CD4-positive, alpha-beta T cell treated with Interleukin-12 subunit alpha and Interleukin-12 subunit beta, for 1 hour (primary cell): Measurements from ENCODE around the gene DNAJC12.
"Not testable (repeated sequence)": the region's sequence is repeated elsewhere in the genome, so short reads cannot be mapped to it uniquely, and the experiment has no call there.

Experiments used
- DNase-seq: peaks from one replicate; pipeline ENCODE4 v3.0.0-alpha.2; 2020

The DNAJC12 gene

DNA sequence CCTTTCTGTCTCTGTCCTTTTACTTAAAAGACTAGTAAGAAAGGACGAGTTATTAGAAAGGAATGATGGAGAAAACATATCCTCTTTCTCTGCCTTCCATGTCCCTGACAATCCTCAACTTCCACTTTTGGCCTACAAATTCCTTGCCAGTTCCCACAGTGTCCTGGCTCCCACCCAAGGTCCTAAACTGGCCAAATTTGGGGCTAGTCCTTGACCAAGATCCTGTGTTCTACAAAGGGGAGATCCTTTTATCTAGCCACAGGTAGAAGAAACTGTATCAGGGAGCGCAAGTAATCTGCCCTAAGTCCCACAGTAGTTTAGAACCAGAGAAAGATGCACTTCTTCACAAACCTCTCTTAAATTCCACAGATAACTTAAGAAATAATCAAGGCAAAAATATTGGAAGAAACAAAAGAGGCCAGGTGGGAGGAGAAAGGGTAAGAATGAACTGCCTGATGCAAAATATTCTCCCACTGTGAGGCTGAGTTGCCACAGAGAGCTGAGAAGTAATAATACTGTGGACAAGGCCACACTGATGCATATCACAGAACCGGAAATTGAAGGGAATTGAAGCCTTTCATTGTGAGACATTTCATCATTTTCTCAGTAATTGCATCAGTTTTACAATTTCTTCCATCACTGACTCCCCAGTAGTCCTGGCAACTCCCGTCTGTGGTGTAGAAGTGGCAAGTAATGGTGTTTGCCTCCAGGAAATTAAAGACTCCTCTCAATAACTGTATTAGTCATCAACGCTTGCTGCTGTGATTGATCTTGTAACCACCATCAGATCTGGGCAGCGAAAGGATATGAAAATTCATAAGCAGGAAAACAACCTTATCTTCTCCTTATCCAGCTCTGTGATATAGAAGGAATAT lies 47.2 kb downstream of the DNAJC12 start:
- no peak for DNase-seq

DNA sequence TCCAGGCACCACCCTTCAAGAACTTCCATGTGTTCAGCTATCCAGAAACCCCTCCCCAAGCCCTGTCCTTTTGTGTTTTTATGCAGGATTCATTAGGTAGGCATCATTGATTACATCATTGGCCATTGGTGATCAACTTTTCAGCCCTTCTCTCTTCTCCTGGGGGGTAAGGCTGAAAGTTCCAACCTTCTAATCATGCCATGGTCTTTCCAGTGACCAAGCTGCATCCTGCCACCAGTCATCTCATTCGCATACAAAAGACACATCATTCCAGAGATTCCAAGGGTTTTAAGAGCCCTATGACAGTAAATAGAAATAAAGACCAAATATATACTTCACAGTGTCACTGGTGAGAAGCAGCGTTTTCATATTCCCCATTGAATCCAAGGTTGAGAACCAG lies 48.2 kb downstream of the DNAJC12 start:
- no peak for DNase-seq

DNA sequence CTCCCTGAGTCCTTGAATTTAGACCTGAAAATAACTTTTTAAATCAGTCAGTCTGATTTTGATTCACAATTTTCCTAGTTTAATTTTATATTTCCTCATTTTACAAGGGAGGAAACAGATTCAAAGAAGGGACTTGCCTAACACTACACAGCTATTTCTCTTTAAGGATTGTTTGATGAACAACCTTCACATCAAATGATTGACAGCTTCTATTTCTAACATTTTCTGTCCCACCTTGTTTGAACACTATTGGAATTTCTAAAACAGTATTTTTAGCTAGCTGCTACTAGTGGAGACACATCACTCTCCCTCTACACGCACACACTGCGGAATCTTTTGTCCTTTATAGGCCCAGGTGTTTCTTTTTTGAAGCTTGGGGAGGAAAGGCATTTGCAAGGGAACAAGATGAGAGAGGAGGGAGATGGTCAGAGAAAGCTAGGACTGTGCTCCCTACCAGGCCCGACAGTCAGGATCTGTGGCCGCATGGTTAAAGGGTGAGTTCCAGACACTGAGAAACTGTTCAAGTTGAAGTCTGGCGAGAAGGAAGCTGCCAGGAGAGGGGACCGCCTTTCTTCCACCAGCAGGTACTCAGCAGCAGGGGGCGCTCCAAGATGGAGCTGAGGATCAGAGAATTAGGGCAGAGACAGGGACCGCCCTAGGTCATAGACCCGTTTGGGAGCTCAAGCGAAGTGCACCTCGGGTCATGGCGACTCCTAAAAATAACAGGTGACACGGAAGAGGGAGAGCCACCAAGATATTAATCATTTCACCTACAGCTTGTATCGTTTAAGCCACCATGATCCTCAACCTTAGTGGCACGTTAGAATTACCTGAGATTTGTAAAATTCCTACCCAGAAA lies 49.7 kb downstream of the DNAJC12 start:
- peak; percentile 71 for DNase-seq

DNA sequence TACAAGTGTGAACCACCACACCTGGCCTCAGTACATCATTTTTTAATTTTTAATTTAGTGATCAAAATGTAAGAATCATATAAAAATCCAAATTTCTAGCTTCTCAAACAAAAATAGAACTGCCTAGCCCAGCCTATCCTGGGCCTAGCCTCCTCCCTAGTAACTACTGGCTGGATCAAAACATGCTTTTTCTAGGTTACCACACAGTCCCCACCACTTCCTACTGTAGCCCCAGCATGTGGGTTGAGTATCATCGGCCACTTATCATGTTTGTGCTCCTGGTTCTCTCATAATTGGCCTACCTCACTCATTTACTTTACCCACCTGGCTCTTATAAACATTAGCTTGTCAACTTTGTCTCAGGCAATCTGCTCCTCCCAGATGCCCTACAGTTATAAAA lies 52.9 kb downstream of the DNAJC12 start:
- peak; percentile 33 for DNase-seq

DNA sequence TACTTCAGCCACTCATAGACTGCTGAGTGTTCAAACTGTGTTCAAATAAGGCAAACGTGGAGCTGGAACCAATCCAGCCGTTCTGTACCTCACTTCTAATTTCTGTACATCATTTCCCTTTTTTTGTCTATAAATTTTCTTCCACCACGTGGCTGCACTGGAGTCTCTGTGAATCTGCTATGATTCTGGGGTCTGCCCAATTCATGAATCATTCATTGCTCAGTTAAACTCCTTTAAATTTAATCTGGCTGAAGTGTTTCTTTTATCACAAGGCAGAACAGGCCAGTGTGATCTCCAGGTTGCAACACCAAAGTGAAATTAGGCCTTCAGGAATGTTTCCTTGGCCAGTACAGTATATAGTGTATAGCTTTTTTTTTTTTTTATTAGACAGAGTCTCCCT lies 53.5 kb downstream of the DNAJC12 start:
- DNase-seq = no peak

DNA sequence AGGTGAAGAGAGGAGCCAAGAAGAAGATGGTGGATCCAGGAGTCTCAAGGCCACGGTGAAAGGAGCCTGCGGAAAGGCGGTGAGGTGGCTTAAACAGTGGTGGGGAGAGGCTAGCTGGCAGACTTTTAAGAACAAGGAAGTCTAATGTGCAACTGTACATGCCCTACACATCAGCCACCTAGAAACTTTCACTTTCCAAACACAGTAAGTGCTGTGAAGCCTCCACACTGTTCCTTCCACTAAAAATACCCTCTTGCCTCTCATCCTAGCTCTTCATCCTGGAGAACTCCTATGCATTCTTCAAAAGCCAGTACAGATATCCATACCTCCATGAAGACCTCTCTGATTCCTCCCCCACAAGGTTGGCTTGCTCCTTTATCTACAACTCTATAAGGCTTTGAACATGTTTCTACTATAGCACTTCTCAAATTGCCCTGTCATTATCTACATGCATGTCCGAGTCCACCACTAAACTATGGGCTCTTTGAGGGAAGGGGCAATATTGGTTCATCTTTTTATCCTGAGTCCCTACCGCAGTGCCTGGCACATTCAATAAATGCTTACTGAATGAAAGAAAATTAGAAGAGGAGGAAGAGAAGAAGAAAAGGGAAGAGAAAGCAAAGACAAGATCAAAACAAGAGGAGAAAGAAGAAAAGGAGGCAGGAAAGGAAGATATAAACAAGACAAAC lies 54.2 kb downstream of the DNAJC12 start:
- DNase-seq = no peak

DNA sequence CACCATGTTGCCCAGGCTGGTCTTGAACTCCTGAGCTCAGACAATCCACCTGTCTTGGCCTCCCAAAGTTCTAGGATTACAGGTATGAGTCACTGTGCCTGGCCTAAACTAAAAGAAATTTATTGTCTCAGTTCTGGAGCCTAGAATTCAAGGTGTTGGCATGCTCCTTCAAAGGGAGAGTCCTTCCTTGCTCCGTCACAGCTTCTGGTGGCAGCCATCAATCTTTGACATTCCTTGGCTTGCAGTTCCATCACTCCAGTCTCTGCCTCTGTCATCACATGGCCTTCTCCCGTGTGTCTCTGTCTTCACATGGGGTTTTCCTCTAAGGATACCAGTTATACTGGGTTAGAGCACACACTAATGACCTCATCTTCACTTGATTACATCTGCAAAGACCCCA lies 55.5 kb downstream of the DNAJC12 start:
- DNase-seq = no peak

DNA sequence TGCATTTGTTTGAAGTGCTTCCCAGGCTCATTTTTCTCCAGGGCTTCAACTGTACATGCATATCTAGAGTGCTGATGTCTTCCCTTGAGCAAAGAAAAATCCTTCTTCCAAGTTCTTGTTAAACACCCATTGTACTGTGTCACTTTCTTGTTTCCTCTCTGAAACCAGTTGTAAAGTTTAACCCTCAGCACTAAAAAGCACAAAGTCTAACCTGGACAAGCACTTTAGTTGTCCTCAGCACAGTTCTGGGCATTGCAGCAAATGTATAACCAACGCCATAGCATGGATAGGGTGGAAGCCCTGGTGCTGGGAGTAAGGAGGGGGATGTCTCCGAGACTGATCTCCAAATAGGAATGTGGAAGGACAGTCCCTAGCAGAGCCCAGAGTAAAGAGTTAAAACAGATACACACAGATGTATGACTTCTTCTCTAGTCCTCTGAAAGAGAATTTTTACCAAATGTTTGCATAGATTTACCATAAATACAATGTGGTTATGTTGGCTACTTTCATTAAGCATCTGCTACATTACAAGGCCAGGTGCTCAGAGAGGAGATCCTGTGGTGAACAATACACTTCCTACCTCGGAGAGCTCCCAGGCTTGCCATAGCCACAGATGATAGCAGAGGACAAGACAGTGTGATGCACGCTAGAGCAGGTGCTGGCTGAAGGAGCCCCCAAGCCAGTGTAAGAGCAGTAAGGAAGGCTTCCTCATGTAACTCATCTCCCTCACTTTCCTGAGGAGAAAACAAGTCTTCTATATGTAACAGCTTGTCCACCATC lies 57.0 kb downstream of the DNAJC12 start:
- no peak for DNase-seq

DNA sequence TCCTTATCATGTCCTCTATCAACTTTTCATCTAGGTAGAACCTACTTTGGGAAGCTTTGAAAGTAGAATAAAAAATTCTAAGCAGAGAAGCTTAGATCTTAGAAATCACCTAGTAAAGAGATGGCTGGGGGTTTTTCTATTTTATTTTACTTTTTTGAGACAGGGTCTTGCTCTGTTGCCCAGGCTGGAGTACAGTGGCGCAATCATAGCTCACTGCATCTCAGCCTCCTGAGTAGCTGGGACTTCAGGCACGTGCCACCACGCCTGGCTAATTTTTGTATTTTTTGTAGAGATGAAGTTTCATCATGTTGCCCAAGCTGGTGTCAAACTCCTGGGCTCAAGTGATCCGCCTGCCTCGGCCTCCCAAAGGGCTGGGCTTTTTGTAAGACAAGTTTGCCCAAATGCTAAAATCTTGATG lies 57.8 kb downstream of the DNAJC12 start:
- DNase-seq = not testable (repeated sequence)

DNA sequence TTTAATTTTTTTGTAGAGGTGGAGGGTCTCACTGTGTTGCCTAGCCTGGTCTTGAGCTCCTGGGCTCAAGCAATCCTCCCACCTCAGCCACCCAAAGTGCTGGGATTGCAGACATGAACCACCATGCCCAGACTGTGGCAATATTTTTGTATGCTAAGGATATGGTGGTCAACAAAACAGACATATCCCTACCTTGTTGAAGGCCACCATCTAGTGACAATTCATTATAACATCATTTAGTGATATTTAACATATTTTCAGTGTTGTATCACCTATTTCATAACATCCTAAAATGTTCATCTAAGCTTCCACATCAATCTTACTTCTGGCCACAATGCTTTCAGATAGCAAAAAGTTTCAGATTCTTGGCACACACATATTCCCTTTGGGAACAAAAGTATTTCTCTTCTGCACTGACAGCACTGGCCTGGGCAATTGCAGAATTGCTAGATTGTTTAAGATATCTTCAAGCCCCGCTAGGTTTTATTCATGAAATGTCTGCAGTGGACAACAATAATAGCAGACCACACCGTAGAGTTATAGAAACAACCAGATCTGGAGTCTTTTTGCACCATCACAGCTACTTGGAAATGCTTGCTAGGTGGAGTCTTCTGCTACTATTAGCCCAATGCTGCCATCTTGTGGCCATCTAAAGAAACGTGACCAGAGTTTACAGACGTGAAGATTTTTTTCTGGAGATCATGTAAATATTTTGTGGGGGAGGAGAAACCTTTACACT lies 58.4 kb downstream of the DNAJC12 start:
- peak; percentile 84 for DNase-seq

DNA sequence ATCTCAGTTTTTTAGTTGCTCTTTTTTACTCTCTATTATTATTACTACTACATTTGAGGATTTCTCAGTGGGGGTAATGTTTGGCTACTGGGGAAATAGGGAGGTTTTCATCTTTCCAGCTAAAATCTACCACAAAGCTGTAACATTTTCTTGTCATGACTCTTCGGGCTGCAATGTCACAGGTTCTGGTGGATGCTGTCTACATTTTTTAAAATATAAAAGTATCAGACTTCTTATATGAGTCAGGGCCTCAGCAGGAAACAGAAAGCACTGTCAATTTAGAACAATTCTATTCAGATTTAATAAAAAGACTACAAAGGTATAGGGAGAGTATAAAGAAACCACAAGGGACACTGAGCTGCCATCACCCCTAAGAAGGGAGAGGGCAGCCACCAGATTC lies 61.6 kb downstream of the DNAJC12 start:
- DNase-seq = no peak

DNA sequence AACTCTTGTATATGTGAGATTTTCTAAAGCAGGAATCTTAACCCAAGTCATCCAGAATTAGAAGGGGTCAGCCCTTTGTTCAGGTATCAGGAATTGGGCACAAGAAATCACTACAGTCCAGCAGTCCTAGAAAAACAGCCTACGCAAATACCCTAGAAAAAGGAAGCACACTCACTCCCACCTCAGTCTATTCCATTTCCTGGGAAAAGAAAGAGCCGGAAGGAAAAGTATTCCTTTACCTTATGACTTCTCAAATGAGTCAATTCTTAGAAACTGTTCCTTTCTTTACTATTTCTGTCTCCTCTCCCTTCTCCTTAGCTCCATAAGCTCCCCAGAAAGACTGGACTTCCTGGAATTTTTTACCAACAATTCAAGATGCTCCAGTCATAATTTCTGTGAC lies 62.7 kb downstream of the DNAJC12 start:
- DNase-seq = no peak

DNA sequence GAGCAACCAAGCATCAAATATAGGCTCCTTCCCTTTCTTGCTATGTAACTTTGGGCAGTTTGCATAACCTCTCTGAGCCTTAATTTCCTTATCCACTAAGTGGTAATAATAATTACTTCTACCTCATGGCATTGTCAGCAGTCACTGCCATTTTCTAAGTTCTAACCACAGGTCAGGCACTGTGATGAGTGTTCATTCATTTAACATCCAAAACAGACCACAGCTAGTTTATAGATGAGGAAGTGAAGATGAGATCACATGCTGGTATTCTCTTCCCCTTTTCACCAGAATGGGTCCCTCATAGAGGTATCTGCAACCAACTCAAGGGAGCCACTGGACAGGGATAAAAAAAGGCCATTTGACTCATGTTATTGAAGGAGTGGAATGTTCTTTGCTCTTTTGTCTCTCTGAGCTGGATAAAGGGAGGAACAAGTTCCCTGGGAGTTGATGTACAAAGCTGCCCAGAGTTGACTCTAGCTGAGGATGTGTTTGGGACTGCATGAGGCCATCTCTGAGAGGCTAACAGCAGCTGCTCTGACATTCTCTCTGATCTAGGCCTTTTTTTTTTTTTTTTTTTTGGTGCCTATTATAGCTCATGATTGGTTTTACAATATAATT lies 65.0 kb downstream of the DNAJC12 start:
- no peak for DNase-seq

DNA sequence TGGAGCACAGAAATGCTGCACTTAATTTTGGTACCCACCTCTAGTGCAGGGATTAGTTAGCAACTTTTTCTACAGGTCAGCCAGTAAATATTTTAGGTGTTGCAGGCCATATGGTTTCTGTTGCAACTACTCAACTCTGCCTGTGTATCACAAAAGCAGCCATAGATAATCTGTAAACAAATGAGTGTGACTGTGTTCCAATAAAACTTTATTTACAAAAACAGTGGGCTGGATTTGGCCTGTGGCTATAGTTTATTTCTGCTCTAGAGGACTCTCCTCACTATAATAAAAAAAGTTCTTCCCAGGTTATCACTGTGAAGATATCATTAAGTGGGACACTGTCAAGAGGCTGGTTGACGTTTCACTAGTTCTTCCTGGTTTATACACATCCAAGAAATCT lies 65.8 kb downstream of the DNAJC12 start:
- no peak for DNase-seq

DNA sequence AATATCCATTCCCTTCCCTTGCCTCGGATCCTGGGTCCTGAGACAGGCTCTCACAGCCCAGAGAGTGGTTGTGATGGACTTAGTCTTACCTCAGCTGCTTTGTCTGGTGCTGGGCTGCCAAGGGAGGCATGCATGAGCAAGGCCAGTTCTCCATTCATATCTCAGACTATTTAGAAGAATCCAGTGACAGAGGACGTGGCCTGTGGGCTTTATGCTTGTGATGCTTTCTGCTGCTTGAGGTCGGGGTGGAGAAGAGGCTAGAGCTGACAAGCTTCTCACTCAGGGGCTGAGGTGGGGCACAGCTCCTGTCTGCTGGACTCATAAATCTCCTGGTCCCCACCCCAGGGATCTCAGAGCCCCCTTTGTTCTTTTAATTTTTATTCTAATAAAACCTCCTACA lies 66.8 kb downstream of the DNAJC12 start:
- DNase-seq = no peak

DNA sequence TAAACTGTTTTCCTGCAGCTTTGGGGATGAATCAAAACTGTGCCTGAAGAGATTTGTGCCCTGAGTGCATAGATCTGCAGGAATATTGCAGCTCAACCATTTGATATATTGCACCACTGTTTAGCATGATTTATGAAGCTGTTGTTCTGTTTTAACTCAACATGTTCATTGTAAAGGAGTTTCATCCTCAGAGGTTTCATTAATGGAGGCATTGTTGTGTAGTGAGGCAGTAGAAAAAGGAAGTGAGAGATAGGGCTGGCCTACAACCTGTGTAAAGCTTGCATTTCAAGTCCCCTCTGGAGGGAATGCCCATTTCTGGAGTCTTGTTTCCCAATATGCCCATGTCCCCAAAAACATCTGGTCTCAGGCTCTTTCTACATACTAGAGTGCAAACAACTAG lies 67.5 kb downstream of the DNAJC12 start:
- DNase-seq = no peak

DNA sequence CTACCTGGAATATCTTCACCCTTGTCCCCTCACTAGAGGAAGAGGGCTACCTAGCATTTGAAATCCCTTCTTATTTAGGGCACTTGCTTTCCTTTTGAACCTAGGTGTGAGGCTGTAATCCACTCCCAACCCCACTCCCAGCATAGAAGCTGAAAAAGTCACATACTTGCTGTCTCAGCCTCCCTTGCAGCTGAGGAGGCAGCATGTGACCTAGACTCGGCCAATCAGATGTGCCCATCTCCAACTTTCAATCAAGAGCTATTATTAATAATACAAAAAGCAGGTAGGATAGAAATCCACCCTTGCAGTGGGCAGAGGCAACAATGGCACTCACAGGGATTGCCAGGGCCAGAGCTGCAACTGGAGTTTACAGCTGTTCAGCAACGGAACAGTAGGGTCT lies 70.7 kb downstream of the DNAJC12 start:
- DNase-seq = no peak

DNA sequence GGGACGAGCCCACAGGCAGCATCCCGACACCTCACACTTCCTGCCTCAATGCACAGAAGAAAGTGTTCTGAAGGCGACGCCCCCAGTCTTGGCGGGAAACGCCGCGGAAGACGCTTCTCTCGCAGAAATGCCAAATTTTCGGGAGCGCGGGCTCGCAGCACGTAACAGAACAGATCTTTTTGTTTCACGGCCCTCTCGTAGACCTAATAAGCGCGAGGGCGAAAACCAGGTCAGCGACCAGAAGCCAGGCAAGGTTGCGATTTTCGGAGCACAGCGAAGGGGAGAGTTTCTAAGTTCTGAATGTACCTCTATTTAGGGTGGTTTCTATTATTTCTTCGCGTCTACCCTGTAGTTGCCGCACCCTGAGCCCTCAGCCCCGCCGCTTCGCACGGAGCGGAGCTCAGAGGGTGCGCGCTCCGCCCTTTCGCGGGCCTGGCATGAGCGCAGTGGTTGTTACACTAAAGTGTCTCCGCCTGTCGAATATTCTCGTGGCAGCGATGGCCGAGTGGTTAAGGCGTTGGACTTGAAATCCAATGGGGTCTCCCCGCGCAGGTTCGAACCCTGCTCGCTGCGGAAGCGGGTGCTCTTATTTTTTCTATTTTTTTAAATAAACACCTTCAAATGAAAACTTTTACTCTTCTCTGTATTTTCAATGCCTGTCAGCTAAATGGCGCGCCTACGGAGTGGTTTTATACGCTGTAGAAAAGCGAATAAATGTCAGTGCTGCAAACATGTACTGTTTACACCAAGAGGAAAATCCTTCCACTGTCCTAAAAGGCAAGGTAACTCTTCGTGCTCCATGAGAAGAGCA lies 73.8 kb downstream of the DNAJC12 start:
- peak; percentile 98 for DNase-seq

DNA sequence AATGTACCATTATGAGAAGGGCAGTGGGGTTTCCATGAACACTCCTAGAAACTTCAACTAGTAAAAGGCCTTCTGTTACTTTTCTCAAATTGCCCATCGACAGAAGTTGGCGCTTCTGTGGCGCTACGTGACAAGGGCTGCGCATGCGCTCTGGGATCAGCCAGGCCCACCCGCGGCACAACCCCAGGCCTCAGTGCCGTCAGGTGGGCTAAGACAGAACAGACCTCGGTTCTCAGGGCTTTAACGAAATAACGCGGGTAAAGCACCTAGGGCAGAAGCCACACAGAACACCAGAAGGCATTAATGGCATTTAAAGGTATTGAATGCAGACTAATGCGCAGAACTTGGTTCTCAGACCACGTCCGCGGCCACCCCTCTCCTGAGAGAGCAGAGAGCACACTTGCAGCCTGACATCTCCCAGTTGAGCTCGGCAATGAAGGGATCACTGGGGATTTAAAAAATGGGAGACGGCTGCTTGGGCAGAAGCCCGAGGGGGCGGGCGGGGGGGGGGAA lies 74.4 kb downstream of the DNAJC12 start:
- DNase-seq = peak; percentile 85

DNA sequence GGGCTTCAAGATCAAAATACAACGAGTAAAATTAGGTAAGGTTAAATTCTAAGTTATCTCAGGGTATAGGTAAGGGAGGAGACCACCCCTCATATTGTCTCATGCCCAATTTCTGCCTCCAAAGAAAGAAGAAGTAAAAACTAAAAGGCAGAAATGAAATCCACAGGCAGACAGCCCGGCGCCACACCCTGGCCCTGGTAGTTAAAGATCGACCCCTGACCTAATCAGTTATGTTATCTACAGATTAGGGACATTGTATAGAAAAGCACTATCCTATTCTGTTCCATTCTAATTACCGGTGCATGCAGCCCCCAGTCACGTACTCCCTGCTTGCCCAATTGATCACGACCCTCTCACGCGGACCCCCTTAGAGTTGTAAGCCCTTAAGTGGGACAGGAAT lies 75.4 kb downstream of the DNAJC12 start:
- not testable (repeated sequence) for DNase-seq
